HG03196 (cell line): ENCODE results near the gene SLC9A8.
A peak's percentile ranks its signal among the peaks of the same experiment; 100 is the strongest.
"Not testable (repeated sequence)": the region's sequence is repeated elsewhere in the genome, so short reads cannot be mapped to it uniquely, and the experiment has no call there.

ENCODE experiments used
- ATAC-seq: cut with Tn5 transposase; IDR thresholded peaks from one replicate; pipeline ENCODE4 v1.9.1; 2021; ENCODE audit not compliant: unreplicated experiment

Gene SLC9A8

GRCh38 chr20:49812507-49813304, at the start of gene SLC9A8:
Gene SLC9A8, plus strand, starts transcription at chr20:49812828. Its CDS starts 95 bp downstream, at chr20:49812923.
- ATAC-seq = peak; percentile 66

DNA sequence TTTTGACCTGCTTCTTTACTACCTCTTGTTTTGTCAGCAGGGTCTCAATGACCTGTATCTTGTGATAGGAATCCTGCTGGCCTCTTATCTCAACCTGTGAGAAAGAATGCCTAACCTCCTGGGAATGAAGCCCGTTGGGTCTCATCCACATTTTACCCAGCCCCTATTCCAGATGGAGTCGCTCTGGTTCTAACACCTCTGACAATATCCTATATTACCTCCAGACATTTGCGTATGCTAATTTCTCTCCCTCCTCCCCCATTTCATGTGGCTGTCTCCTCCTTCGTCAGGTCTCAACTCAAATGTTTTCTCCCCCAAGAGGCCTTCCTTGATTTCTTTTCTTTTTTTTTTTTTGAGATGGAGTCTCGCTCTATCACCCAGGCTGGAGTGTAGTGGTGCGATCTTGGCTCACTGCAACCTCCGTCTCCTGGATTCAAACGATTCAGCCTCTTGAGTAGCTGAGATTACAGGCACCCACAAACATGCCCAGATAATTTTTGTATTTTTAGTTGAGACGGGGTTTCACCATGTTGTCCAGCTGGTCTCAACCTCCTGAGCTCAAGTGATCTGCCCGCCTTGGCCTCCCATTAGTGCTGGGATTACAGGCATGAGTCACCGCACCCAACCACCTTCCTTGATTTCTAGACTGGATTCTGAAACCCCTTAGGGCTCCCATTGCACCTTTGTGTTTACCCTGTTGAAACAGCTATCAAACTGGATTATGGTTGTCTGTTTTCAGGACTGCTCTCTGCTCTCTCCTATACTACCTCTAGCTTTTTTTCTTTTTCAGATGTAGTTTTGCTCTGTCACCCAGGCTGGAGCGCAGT, 49.5 kb upstream of the SLC9A8 start:
- no peak for ATAC-seq

GRCh38 chr20:49765413-49765736, 47.3 kb upstream of the SLC9A8 start:
- ATAC-seq = no peak

DNA sequence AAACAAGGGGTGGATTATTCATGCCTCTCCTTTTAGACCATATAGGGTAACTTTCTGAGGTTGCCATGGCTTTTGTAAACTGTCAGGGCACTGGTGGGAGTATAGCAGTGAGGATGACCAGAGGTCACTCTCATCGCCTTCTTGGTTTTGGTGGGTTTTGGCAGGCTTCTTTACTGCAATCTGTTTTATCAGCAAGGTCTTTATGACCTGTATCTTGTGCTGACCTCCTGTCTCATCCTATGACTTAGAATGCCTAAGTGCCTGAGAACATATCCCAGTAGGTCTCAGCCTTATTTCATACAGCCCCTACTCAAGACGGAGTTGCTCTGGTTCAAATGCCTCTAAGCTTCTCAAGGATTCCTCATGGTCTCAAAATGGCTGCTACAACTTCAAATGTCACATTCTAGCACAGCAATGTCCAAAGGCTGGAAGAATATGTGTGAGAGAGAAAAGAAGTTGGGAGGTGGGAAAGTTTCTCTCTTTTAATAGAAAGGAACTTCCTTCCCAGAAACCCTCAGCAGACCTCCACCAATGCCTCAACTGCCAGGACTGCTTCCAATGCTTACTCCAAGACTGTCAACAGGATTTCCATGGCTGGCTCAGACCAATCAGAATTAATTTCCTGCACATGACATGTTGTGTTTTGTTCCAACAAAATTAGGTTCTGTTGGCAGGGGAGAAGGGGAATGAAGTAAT, 46.6 kb upstream of the SLC9A8 start:
- no peak for ATAC-seq

GRCh38 chr20:49766979-49767521, 45.6 kb upstream of the SLC9A8 start:
- ATAC-seq = no peak

DNA sequence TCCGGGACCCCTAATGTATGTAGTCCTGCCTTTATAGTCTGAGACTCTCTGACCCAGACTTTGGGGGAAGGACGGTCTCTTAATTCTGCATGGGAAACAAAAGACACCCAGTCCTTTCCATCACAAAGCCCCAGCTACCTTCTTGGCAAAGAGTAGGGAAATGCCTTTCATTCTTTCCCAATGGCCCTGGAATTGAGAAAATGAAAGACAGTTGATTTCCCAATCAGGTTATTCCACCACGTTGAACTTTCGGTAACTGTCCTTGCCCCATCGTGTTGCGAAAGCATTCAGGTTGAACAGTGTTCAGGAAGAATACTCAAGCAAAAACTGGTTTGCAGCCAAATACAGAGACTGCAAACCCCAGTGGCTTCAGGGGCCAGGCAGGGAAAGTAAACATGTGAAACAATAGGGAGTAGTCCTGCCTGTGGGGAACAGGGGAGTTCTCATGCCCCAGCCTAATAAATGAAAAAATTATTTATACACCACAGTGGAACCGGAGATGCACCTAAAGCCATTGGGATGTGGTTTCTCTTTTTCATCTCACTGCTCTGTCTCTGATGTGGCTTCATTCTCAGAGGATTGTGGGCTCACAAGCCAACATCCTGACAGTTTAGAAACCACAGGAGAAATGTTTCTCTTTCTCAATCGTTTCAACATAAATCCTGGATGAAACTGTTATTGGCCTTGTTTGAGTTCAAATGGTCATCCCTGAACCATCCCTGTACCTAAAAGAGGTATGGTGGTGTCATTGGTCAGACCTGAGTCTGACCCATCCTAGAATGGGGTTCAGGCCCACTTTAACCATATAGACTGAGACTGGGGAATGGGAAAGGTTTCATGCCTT, 44.2 kb upstream of the SLC9A8 start:
- no peak for ATAC-seq

DNA sequence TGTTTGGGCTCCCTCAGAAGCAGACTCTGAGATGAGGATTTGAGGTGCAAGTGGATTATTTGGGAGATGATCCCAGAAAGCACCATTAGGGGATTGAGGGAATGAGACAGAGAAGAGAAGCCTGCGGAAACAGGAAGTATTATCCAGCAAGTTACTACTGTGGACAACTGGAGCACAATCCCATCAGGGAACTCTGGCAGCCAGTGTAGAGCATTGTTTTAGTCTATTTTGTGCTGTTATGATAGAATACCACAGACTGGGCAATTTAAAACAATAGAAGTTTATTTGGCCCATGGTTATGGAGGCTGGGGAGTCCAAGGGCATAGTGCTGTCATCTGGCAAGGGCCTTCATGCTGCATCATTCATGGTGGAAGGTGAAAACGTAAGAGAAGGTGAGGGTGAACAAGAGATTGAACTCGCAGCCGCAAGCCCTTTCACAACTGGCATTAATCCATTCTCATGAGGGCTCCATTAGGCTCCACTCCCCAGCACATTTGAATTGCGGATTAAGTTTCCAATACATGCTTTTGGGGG, 43.5 kb upstream of the SLC9A8 start:
- ATAC-seq = no peak

DNA sequence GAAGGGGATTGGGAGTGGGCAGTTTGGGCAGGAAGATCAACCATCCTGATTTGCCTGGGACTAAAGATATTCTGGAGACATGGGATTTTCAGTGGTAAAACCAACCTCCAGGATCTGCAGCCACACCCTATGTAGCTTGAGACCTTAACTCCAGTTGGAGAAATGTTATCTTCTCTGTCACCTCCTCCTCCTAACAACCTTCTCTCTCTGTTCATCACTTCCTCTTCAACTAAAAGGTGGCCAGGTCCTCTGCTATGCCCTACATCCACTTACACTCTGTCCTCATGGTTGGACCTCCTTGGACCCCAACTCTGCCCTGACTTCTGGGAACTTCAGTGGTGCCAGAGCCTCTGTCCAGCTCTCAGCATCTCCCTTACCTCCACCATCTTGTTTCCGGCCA, 42.0 kb upstream of the SLC9A8 start:
- ATAC-seq = no peak

DNA sequence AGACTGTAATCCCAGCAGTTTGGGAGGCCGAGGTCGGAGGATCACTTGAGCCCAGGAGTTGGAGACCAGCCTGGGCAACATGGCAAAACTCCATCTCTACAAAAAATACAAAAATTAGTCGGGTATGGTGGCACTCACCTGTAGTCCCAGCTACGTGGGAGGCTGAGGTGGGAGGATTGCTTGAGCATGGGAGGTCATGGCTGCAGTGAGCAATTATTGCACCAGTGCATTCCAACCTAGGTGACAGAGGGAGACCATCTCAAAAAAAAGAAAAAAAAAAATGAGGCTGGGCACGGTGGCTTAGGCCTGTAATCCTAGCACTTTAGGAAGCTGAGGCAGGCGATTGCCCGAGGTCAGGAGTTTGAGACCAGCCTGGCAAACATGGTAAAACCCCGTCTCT, 38.4 kb upstream of the SLC9A8 start:
- ATAC-seq = not testable (repeated sequence)

DNA sequence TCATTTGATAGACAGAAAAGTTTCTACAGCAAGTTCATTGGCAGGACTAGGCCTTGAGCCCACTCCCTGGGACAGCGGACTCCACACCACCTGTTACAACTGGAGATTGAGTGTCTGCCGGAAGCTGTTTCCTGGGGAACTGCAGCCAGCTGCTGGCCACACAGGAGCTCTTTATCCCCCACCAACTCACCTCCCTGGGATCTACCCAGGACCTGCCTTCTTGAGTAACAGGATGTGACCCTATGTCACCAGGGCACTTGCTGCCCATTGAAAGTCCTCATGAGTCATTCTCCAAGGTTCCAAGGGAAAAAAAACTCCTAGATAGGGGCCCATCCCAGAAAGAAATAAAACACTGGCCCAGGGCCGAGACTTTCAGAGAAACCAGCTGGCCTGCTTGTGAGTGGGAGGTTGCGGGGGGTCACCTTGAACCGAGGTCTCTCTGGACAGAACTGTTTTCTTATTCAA, 37.4 kb upstream of the SLC9A8 start:
- ATAC-seq = no peak

- ATAC-seq = no peak
Observed at GRCh38 chr20:49779972-49780371, 32.7 kb upstream of the SLC9A8 start.

DNA sequence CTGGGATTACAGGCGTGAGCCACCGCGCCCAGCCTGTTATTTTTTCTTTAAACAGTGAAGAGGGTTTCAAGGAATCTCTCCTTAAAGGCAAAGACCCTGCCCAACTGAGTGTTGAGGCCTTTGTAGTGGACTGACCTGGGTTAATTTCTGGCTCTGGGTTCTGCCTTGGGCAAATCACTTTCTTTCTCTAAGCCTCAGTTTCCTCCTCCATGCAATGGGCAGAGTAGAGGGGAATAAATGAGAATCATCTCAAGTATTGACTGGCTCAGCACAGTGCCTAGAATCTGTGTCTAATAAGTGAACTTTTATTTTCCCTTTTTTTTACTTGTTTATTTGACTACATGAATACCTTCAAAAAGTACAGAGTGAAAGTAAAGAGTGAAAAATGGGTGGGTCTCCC, 31.0 kb upstream of the SLC9A8 start:
- ATAC-seq = no peak

GRCh38 chr20:49782439-49782838, 30.2 kb upstream of the SLC9A8 start:
- not testable (repeated sequence) for ATAC-seq

DNA sequence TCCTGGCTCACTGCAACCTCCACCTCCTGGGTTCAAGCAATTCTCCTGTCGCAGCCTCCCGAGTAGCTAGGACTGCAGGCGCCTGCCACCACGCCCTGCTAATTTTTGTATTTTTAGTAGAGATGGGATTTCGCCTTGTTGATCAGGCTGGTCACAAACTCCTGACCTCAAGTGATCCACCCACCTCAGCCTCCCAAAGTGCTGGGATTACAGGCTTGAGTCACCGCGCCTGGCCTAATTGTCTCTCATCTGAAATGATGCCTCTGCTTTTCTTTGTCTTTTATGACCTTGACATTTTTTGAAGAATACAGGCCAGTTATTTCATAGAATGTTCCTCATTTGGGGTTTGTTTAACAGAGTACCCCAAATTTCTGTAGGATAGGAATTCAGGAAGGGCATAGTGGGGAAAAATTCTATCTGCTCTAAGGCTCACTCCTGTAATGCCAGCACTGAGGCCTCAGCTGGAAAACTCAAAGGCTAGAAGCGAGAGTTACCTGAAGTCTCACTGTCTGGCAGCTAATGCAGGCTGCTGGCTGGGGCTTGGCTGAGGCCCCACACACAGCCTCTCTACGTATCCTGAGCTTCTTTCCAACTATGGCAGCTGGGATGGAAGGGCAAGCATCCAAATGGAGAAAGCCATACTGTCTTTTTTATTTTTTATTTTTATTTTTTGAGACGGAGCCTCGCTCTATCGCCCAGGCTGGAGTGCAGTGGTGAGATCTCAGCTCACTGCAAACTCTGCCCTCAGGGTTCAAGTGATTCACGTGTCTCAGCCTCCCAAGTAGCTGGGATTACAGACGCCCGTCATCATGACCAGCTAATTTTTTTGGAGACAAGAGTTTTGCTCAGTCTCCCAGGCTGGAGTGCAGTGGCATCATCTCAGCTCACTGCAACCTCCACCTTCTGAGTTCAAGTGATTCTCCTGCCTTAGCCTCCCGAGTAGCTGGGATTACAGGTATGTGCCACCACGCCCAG, 29.3 kb upstream of the SLC9A8 start:
- not testable (repeated sequence) for ATAC-seq

- no peak for ATAC-seq
Observed at GRCh38 chr20:49784291-49784690, 28.3 kb upstream of the SLC9A8 start.

DNA sequence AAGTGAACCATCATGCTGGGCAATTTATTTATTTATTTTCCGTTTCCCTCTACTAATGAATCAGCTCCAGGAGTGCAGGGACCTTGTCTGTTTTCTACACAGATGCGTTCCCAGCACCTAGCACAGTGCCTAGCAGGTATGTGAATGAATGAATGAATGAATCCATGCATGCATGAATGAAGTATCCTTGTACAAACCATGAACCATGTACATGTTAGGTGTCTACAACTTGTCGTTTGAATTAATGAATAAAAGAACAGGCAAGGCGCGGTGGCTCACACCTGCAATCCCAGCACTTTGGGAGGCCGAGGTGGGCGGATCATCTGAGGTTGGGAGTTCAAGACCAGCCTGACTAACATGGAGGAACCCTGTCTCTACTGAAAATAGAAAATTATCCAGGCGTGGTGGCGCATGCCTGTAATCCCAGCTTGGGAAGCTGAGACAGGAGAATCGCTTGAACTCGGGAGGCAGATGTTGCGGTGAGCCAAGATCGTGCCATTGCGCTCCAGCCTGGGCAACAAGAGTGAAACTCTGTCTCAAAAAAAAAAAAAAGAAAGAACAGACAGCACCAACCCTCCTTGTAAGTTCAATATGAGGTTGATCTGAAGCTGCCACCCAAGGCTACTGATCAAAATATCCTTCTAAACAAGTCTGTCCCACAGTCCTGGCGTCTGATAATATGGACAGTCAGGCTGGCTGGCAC, 27.3 kb upstream of the SLC9A8 start:
- ATAC-seq = no peak

- ATAC-seq = peak; percentile 89
Observed at GRCh38 chr20:49785852-49786175, 26.8 kb upstream of the SLC9A8 start.

- peak; percentile 26 for ATAC-seq
Observed at GRCh38 chr20:49786196-49786595, 26.4 kb upstream of the SLC9A8 start.
